ENCODE results near the gene CALN1. TPM values are rescaled to one million over a fixed set of nuclear protein-coding genes. Genes with fewer than 3 reads are reported as not detected.

CALN1 gene
- total and polyA plus RNA-seq, 4 donors, result 0.14 to 0.84 (median 0.24) TPM

- Histone ChIP-seq H3K9ac (ENCODE audit: low read depth in 1 of 2, low read length in 2 of 2) (no peak overlapping the region), H3K4me3 (ENCODE audit: low read depth in 1 of 3, low read length in 3 of 3) (no peak overlapping the region), H3K27ac (ENCODE audit: low read depth in 1 of 2, low read length in 2 of 2) (no peak overlapping the region), H3K36me3 (ENCODE audit: control insufficient read depth in 4 of 4, insufficient read depth in 3 of 4, low read depth in 1 of 4, low read length in 3 of 4) (no peaks in the 10 kb centered on the region), H3K4me1 (ENCODE audit: control insufficient read depth in 4 of 4, insufficient read depth in 4 of 4, low read length in 3 of 4) (no peaks in the 10 kb centered on the region), H3K9me3 (ENCODE audit: control insufficient read depth in 4 of 4, low read length in 3 of 4) (peaks cover 0 to 3% (median 0%) of the 10 kb centered on the region in 4 donors), H3K27me3 (ENCODE audit: control insufficient read depth in 4 of 4, insufficient read depth in 4 of 4, low read length in 3 of 4) (peaks cover 0 to 2% (median 0%) of the 10 kb centered on the region in 4 donors)
- DNase-seq (ENCODE audit: low spot score), result no peak
- WGBS, result 70% methylated on average over 2 of the region's 2 CpGs
- TF ChIP-seq RAD21 (IDR thresholded peaks at IDR 0.05), result no peak
- TF ChIP-seq, protein P1, sequence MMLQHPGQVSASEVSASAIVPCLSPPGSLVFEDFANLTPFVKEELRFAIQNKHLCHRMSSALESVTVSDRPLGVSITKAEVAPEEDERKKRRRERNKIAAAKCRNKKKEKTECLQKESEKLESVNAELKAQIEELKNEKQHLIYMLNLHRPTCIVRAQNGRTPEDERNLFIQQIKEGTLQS (IDR thresholded peaks at IDR 0.05), result no peak
- TF ChIP-seq RXRA (IDR thresholded peaks at IDR 0.05), result no peak
- TF ChIP-seq YY1 (IDR thresholded peaks at IDR 0.05), result no peak
- no peak for TF ChIP-seq FOXA2 (IDR thresholded peaks at IDR 0.05)
- TF ChIP-seq HNF4A (conservative IDR thresholded peaks at IDR 0.05), result no peak
- TF ChIP-seq NR2F2 (IDR thresholded peaks at IDR 0.05), result no peak
- TF ChIP-seq CTCF (IDR thresholded peaks at IDR 0.05; ENCODE audit: low read depth, low read length, missing input control), result no peak
- TF ChIP-seq, protein P2, sequence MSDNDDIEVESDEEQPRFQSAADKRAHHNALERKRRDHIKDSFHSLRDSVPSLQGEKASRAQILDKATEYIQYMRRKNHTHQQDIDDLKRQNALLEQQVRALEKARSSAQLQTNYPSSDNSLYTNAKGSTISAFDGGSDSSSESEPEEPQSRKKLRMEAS (IDR thresholded peaks at IDR 0.05), result no peak
- no peak for TF ChIP-seq GABPA (IDR thresholded peaks at IDR 0.05 in 1 of 2, conservative IDR thresholded peaks at IDR 0.05 in 1 of 2)
- TF ChIP-seq TAF1 (conservative IDR thresholded peaks at IDR 0.05), result no peak
- TF ChIP-seq EGR1 (IDR thresholded peaks at IDR 0.05; ENCODE audit: low read depth in 2 of 2), result no peak
- TF ChIP-seq, protein P3, sequence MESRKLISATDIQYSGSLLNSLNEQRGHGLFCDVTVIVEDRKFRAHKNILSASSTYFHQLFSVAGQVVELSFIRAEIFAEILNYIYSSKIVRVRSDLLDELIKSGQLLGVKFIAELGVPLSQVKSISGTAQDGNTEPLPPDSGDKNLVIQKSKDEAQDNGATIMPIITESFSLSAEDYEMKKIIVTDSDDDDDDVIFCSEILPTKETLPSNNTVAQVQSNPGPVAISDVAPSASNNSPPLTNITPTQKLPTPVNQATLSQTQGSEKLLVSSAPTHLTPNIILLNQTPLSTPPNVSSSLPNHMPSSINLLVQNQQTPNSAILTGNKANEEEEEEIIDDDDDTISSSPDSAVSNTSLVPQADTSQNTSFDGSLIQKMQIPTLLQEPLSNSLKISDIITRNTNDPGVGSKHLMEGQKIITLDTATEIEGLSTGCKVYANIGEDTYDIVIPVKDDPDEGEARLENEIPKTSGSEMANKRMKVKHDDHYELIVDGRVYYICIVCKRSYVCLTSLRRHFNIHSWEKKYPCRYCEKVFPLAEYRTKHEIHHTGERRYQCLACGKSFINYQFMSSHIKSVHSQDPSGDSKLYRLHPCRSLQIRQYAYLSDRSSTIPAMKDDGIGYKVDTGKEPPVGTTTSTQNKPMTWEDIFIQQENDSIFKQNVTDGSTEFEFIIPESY (IDR thresholded peaks at IDR 0.05), result no peak
- TF ChIP-seq FOXA1 (IDR thresholded peaks at IDR 0.05), result no peak
- TF ChIP-seq SP1 (IDR thresholded peaks at IDR 0.05), result no peak
- no peak for TF ChIP-seq HNF4G (IDR thresholded peaks at IDR 0.05)
- TF ChIP-seq JUND (IDR thresholded peaks at IDR 0.05), result no peak
Measured at GRCh38 chr7:72055426-72055825, 356.7 kb downstream of the CALN1 start.

GRCh38 chr7:72053292-72053691 lies 358.8 kb downstream of the CALN1 start:
- Histone ChIP-seq H3K4me1 (ENCODE audit: control insufficient read depth in 4 of 4, insufficient read depth in 4 of 4, low read length in 3 of 4) (no peaks in the 10 kb centered on the region), H3K9ac (ENCODE audit: low read depth in 1 of 2, low read length in 2 of 2) (no peak overlapping the region), H3K4me3 (ENCODE audit: low read depth in 1 of 3, low read length in 3 of 3) (no peak overlapping the region), H3K27ac (ENCODE audit: low read depth in 1 of 2, low read length in 2 of 2) (no peak overlapping the region), H3K9me3 (ENCODE audit: control insufficient read depth in 4 of 4, low read length in 3 of 4) (peaks cover 0 to 3% (median 0%) of the 10 kb centered on the region in 4 donors), H3K36me3 (ENCODE audit: control insufficient read depth in 4 of 4, insufficient read depth in 3 of 4, low read depth in 1 of 4, low read length in 3 of 4) (no peaks in the 10 kb centered on the region), H3K27me3 (ENCODE audit: control insufficient read depth in 4 of 4, insufficient read depth in 4 of 4, low read length in 3 of 4) (no peaks in the 10 kb centered on the region)
- WGBS, result 83% methylated on average over 4 of the region's 4 CpGs
- DNase-seq (ENCODE audit: low spot score), result no peak
- TF ChIP-seq, protein P1 (IDR thresholded peaks at IDR 0.05), result no peak
- TF ChIP-seq REST (IDR thresholded peaks at IDR 0.05) (no peak), CTCF (IDR thresholded peaks at IDR 0.05; ENCODE audit: low read depth, low read length, missing input control) (no peak), NR2F2 (IDR thresholded peaks at IDR 0.05) (no peak), FOXA1 (IDR thresholded peaks at IDR 0.05) (no peak), HNF4G (IDR thresholded peaks at IDR 0.05) (no peak), FOXA2 (IDR thresholded peaks at IDR 0.05) (no peak), RXRA (IDR thresholded peaks at IDR 0.05) (no peak), TAF1 (conservative IDR thresholded peaks at IDR 0.05) (no peak), SP1 (IDR thresholded peaks at IDR 0.05) (no peak)
- TF ChIP-seq, protein P3 (IDR thresholded peaks at IDR 0.05), result no peak

Data from liver (tissue), 9 donors.